ENCODE measurements around the gene CEP57. TPM values are rescaled to one million over a fixed set of nuclear protein-coding genes. Genes with fewer than 3 reads are reported as not detected.
A peak's percentile ranks its signal among the peaks of the same experiment; 100 is the strongest.

The CEP57 gene
- total RNA-seq, 1 donor from 2014 or later, result 61.3 TPM

GRCh38 chr11:95795627-95796295 is 5.5 kb downstream of the CEP57 start:
- Mint-ChIP-seq H3K27me3 (no peaks in the 10 kb centered on the region), H3K27ac (no peak overlapping the region), H3K4me3 (peak overlapping the region; percentile 9), H3K4me1 (ENCODE audit: unreplicated experiment) (peaks cover 39% of the 10 kb centered on the region), H3K36me3 (peaks cover 19% of the 10 kb centered on the region), H3K9me3 (no peaks in the 10 kb centered on the region)
- TF ChIP-seq, protein P1, sequence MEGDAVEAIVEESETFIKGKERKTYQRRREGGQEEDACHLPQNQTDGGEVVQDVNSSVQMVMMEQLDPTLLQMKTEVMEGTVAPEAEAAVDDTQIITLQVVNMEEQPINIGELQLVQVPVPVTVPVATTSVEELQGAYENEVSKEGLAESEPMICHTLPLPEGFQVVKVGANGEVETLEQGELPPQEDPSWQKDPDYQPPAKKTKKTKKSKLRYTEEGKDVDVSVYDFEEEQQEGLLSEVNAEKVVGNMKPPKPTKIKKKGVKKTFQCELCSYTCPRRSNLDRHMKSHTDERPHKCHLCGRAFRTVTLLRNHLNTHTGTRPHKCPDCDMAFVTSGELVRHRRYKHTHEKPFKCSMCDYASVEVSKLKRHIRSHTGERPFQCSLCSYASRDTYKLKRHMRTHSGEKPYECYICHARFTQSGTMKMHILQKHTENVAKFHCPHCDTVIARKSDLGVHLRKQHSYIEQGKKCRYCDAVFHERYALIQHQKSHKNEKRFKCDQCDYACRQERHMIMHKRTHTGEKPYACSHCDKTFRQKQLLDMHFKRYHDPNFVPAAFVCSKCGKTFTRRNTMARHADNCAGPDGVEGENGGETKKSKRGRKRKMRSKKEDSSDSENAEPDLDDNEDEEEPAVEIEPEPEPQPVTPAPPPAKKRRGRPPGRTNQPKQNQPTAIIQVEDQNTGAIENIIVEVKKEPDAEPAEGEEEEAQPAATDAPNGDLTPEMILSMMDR (conservative IDR thresholded peaks at IDR 0.05), result no peak
- DNase-seq (ENCODE audit: extremely low spot score, unreplicated experiment), result no peak

DNA sequence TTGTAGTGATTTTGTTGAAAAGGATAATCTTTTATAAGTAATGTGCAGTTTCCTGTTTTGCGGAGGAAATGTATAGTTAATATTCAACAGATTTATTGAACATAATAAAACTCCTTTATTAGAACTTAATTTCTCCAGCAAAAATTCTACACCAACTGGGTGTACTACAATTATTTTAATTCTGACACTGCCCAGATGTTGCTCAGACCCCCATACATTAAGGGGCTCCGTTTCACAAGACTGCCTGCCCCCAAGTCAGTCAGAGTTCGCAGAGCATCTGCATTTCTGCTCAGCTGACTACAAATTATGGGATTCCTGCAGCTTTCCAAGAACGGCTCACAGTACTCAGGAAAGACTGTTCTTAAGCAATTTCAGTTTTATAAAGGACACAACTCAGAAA is 6.2 kb downstream of the CEP57 start:
- no peaks in the 10 kb centered on the region for H3K27me3 Mint-ChIP-seq

GRCh38 chr11:95799546-95799945 is 9.2 kb downstream of the CEP57 start:
- TF ChIP-seq, protein P1 (conservative IDR thresholded peaks at IDR 0.05), result no peak
- Mint-ChIP-seq H3K36me3 (peaks cover 33% of the 10 kb centered on the region), H3K4me3 (no peak overlapping the region), H3K9me3 (no peaks in the 10 kb centered on the region), H3K4me1 (ENCODE audit: unreplicated experiment) (peaks cover 15% of the 10 kb centered on the region), H3K27ac (no peak overlapping the region), H3K27me3 (no peaks in the 10 kb centered on the region)
- DNase-seq (ENCODE audit: extremely low spot score, unreplicated experiment), result no peak

More for the DNA sequence above, 6.2 kb downstream of the CEP57 start:
- peaks cover 37% of the 10 kb centered on the region for H3K4me1 Mint-ChIP-seq (ENCODE audit: unreplicated experiment)
- no peaks in the 10 kb centered on the region for H3K9me3 Mint-ChIP-seq
- DNase-seq (ENCODE audit: extremely low spot score, unreplicated experiment), result no peak
- H3K36me3 Mint-ChIP-seq, result peaks cover 21% of the 10 kb centered on the region
- H3K27ac Mint-ChIP-seq, result no peak overlapping the region
- peak overlapping the region; percentile 20 for H3K4me3 Mint-ChIP-seq
- TF ChIP-seq, protein P1 (conservative IDR thresholded peaks at IDR 0.05), result no peak

DNA sequence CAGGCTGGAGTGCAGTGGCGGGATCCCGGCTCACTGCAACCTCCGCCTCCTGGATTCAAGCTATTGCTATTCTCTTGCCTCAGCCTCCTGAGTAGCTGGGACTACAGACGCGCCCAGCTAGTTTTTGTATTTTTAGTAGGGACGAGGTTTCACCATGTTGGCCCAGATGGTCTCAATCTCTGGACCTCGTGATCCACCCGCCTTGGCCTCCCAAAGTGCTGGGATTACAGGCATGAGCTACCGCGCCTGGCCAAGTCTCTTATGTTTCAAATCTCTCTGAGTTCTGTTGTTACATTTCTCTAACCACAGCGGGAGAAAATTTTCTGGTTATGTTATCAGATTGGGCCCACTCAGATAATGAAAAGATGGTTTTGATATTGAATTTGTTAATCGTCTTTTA is 10.1 kb downstream of the CEP57 start:
- Mint-ChIP-seq H3K36me3 (peaks cover 37% of the 10 kb centered on the region), H3K4me3 (no peak overlapping the region), H3K4me1 (ENCODE audit: unreplicated experiment) (peaks cover 9% of the 10 kb centered on the region), H3K27me3 (no peaks in the 10 kb centered on the region), H3K27ac (no peak overlapping the region), H3K9me3 (no peaks in the 10 kb centered on the region)
- TF ChIP-seq, protein P1 (conservative IDR thresholded peaks at IDR 0.05), result no peak
- DNase-seq (ENCODE audit: extremely low spot score, unreplicated experiment), result no peak

GRCh38 chr11:95802806-95803205 is 12.5 kb downstream of the CEP57 start:
- no peaks in the 10 kb centered on the region for H3K4me1 Mint-ChIP-seq (ENCODE audit: unreplicated experiment)
- H3K9me3 Mint-ChIP-seq, result peaks cover 5% of the 10 kb centered on the region
- H3K27me3 Mint-ChIP-seq, result no peaks in the 10 kb centered on the region
- H3K36me3 Mint-ChIP-seq, result peaks cover 51% of the 10 kb centered on the region
- no peak overlapping the region for H3K4me3 Mint-ChIP-seq
- no peak overlapping the region for H3K27ac Mint-ChIP-seq
- DNase-seq (ENCODE audit: extremely low spot score, unreplicated experiment), result no peak
- TF ChIP-seq, protein P1 (conservative IDR thresholded peaks at IDR 0.05), result no peak

Measured in type B pancreatic cell (in vitro differentiated cells).